Putamen (tissue), 1 donor: ENCODE data around the gene ABCA2.

Source experiments
- DNase-seq: peaks from one replicate; pipeline ENCODE4 v3.0.0-alpha.2; 2016; ENCODE audit warnings: low spot score

The ABCA2 gene, protein sequence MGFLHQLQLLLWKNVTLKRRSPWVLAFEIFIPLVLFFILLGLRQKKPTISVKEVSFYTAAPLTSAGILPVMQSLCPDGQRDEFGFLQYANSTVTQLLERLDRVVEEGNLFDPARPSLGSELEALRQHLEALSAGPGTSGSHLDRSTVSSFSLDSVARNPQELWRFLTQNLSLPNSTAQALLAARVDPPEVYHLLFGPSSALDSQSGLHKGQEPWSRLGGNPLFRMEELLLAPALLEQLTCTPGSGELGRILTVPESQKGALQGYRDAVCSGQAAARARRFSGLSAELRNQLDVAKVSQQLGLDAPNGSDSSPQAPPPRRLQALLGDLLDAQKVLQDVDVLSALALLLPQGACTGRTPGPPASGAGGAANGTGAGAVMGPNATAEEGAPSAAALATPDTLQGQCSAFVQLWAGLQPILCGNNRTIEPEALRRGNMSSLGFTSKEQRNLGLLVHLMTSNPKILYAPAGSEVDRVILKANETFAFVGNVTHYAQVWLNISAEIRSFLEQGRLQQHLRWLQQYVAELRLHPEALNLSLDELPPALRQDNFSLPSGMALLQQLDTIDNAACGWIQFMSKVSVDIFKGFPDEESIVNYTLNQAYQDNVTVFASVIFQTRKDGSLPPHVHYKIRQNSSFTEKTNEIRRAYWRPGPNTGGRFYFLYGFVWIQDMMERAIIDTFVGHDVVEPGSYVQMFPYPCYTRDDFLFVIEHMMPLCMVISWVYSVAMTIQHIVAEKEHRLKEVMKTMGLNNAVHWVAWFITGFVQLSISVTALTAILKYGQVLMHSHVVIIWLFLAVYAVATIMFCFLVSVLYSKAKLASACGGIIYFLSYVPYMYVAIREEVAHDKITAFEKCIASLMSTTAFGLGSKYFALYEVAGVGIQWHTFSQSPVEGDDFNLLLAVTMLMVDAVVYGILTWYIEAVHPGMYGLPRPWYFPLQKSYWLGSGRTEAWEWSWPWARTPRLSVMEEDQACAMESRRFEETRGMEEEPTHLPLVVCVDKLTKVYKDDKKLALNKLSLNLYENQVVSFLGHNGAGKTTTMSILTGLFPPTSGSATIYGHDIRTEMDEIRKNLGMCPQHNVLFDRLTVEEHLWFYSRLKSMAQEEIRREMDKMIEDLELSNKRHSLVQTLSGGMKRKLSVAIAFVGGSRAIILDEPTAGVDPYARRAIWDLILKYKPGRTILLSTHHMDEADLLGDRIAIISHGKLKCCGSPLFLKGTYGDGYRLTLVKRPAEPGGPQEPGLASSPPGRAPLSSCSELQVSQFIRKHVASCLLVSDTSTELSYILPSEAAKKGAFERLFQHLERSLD (N-terminal part only)

DNA sequence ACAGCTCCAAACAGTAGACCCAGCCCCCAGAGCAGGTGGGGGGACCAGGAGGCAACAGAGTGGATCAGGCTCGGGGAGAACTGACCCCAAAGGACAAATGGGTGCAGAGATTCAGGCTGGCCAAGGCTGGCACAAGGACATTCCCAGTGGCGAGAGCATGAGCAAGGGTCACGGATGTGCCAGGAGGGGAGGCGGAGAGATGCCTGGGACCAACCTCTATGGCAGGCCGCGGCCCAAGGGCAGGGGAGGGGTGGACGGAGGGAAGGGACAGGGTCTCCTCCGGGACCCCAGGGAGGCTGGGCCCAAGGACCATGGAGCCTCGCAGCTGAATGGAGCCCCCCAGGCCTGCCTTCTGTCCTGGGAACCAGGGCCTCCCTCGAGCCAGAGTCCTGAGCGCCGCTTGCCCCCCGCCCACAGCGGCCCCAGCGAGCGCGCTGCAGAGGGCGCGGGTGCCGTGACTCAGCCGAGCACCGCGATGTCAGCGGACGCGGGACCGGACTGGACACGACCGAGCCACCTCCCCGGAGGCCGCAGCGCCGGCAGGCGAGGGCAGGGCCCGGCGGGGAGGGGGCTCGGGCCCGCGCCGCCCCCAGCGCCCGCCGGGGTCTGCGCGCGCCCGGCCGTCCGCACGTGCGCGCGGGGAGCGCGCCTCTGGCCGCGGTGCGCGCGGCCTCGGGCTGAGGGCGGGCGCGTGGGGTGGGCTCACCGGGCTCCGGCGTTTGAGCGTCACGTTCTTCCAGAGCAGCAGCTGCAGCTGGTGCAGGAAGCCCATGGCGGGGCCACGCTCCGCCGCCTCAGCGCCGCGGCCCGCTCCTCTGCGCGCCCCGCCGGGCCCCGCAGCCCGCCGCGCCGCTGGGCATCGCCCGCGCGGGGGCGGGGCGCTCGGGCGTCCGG lies at the start of gene ABCA2:
TSS of gene ABCA2 (minus strand) at position 869 of the 894 bp plus-strand sequence. CDS start at position 772, 97 bp downstream.
- no peak for DNase-seq

DNA sequence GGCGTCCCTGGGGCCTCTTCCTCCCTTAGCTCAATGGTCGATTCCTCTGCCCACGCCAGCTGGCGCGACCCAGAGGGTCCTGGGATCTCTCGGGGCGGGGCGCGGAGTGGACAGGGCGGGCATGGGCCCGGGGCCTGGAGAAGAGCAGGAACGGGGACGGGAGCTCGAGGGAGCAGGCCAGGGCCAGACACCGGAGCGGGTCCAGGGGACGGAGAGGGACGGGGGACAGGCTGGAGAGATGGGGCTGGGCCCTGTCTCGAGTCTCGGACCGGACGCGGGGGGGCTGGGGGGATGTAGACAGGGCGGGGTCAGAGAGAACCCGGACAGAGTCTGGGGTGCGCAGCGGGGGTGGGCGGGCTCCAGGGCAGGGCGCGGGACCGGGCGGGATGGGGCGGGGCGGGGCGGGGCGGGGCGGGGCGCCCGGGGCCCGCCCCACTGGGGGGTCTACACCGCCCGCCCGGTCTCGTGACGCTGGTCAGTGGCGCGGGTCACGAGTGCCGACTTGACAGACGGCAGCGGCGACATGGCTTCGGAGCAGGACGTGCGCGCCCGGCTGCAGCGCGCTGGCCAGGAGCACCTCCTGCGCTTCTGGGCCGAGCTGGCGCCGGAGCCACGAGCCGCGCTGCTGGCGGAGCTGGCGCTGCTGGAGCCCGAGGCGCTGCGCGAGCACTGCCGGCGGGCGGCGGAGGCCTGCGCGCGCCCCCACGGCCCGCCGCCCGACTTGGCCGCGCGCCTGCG lies 49.1 kb upstream of the ABCA2 start, which contains the start of gene UAP1L1:
TSS of gene UAP1L1 (plus strand) at position 508 of the 738 bp plus-strand sequence. CDS start at position 524, 16 bp downstream.
- DNase-seq = peak; percentile 82

DNA sequence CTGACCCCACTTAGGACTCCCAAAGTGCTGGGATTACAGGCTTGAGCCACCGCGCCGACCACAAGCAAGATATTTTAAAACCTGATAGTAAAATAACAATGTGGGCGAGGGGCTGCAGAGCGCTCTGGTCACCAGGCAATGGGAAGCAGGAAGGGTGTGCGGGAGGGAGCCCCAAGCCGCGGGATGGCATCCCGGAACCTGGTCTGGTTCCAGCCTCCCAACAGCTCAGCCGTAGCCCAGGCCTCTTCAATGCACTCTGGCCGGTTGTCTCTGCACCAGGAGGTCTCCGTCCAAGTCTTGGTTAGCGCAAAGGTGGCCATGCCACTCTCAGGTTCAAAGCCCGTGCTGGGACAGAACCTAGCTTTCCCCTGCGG lies 48.6 kb upstream of the ABCA2 start:
- no peak for DNase-seq

DNA sequence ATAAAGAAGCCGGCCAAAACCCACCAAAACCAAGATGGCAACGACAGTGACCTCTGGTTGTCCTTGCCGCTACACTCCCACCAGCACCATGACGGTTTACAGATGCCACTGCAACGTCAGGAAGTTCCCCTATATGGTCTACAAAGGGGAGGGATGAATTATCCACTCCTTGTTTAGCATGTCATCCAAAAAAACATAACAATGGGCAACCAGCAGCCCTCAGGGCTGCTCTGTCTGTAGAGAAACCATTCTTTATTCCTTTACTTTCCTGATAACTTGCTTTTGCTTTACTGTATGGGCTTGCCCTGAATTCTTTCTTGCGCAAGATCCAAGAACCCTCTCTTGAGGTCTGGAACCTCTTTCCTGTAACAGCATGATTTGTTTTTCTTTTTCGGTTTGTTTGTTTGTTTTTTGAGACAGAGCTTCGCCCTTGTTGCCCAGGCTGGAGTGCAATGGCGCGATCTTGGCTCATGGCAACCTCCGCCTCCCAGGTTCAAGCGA lies 47.3 kb upstream of the ABCA2 start:
- no peak for DNase-seq

DNA sequence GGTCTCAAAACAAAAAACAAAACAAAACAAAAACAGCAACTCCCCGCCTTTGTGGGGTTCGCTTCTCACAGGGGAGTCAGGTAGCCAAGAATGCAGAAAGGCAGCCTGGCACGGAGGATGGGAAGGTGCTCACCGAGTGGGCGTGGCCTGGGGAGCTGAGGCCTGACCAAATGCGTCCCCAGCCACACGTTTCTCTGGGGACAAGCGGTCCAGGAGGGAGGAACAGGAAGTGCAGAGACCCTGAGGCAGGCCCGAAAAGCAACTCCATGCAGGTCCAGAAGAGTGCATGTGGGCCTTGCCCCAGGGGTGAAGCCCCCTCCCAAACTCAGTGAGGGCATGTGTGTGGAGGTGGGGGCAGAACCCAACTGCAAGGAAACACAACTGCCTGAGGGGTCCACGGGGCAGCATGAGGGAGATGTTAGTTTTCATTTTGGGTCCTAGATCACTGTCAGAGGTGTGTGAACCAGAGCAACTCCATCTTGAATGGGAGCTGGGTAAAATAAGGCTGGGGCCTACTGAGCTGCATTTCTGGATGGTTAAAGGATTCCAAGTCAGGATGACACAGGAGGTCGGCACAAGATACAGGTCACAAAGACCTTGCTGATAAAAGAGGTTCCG lies 46.7 kb upstream of the ABCA2 start:
- DNase-seq = no peak

DNA sequence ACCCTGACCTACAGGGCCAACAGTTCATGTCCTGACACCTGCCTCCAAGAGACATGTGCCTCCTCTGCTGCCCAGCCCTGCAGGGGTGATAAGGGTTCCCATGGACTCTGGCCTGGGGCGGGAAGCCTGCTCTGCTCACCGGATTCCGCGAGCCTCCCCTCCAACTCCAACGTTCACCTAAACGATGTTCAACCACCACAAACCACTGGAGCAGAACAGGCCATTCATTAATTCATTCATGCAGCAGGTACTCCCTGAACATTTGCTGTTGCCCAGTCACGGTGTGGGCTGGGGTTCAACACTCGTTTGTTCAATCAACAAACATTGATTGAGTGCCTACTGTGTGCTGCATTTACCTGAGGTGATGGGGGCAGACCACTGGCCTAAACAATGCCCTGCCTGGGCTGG lies 46.0 kb upstream of the ABCA2 start:
- DNase-seq = no peak

DNA sequence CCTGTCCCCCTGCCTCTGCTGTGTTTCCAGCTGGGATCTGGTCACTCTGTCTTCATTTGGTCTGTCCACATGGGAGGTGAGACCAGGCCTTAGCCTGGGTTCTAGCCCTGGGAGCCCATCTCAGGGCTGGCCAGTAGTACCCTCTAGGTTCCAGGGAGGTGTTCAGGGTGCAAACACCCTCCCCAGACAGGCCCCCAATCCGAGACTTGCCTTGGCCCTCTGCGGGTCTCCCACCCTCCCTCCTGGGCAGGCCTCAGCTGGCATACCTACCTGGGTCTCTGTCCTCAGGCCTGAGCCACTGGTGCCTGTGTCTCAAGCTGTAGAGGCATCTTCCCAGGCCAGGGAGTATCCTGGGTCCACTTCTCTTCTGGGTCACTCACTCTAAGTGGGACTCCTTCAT lies 43.2 kb upstream of the ABCA2 start:
- DNase-seq = no peak

DNA sequence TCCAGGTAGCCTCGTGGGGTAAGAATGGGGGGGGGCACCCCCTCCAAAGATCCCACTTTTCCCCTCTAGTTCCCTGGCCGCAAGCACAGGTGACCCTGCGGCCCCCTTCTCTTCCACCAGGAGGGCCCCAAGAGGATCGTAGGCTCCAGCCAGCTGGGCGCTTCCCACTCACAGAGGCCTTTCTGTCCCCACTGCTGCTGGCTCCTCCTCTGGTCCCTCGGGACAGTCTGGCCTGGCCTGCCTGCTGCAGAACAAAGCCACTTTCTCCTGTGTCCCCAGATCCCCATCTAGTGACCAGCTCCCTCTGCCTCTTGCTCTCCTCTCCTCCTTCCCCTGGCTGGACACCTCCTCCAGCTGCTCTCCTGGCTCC lies 42.9 kb upstream of the ABCA2 start:
- DNase-seq = peak; percentile 93

DNA sequence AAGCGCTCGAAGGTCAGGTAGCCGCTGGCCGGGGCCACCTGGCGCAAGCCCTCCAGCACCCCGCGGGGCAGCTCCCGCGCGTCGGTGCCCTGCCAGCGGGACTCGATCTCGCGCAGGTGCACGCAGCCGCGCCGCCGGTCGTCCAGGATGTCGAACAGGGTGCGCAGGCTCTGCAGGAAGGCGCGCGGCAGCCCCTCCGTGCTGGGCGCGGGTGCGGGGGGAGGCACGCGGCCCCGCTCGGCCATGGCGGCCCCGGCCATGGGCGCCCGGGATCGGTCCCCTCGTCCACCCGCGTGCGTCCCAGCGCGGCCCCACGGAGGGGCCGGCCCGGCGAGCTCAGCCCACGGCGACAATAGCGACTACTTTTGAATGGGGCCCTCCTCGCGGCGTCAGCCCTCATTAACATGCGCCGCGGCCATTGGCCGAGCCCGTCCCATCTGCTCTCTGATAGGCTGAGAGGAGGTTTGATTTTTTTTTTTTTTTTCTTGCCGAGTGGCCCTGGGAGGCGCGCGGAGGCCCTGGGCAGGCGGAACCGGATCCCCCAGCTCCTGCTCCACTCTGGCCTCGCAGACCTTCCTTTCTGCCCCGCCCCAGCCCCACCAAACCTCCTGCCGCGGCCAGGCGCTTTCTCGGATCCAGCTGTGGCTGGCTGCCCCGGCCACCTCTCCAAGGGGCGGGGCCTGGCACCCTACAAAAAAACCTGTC lies 42.3 kb upstream of the ABCA2 start, which contains the start of gene SAPCD2:
TSS of gene SAPCD2 (minus strand) at position 357 of the 705 bp plus-strand sequence. CDS start at position 260, 97 bp downstream.
- peak; percentile 87 for DNase-seq

DNA sequence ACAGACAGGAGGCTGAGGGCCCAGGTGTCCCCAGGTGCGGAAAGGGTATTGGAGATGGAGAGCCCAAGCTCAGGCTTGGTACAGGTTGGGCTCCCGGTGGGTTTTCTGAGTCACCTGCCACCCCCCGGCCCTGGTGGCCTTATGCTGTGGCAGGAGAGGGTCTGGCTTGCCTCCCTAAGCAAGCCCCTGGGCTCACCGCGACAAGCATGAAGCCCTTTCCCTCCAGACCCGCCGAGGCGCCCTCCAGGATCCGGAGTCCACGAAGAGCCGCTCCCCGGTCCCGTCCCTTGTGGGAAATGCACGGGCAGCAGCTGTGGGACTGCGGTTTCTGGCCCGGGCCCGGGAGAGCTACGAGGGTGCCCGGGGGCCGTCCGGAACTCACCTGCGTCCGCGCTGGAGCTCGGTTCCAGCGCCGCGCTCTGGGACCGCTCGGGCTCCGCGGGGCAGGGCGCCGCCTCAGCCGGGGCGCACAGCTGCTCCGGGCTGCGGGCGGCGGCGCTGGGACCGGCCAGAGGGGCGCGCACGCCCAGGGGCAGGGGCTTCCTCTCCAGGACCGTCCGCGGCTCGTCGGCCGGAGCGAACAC lies 41.6 kb upstream of the ABCA2 start:
- no peak for DNase-seq

DNA sequence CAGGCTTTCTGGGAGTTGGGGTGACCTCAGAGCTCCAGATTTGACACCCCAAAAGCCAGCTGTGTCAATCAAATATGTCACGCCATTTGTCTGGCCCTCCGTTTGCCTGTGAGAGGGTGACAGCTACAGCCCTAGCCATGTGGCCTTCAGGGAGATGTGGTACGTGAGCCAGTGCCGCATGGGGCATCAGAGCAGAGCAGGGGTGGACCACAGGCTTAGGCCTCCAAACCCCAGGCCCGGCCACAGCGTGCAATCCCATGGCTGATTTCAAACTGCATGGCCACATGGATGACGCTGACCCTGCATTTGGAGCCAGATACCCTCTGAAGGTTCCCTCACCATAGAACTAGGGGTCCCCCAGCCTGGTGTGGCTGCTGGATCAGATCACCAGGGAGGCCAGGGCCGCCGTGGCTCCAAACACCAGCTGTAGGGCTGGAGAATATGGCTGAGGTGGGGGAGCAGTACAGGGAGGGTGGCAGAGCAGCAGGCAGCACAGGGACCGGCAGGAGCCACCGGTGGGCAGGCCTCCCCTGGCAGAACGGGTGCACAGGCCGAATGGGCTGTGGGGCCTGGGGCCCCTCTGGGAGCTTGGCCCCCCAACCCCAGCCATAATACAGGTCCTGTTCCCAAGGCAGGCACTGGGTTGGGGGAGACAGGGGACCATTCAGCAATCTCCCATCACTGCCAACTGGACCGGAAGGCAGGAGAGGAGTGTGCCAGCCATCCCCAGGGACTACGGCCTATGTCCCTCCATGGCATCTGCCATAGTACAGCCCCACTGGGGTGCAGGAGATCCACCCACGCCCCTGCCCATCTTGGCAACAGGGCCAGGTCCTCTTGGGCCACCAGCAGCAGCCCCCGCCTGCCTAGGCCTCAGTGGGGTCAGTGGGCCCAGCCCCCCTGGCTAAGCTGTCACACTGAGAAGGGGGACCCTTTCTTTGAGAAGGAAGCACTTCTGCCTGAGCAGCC lies 40.8 kb upstream of the ABCA2 start:
- DNase-seq = no peak

DNA sequence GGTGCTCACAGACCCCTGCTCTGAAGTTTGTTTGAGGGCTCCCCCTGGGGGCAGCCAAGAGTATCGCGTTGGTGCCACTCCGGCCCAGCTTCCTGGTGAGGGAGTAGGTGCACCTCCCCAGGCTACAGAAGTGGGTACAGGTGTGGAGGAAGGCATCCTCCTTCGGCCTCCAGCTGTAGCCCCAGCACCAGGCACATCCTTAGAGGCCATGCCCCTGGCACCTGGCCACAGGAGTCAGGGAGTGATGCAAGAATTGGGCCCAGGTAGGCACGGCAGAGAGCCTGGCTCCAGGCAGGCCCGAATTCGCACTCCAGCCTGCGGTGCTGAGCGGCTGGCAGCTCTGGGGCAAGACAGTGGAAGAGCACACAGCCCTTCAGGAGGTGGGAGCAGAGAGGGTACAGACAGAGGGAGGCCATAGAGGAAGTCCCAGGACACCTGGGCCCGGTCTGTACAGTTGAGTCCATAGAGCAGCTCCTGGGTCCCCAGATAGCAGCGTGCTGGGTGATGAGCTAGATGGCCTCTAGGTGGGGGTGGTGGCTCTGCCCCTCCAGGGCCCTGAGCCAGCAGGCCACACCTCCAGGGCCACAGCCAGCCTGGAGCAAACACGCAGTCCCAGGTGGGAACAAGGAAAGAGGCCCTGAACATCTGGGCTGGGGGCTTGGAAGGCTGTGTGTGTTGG lies 40.0 kb upstream of the ABCA2 start:
- peak; percentile 77 for DNase-seq

DNA sequence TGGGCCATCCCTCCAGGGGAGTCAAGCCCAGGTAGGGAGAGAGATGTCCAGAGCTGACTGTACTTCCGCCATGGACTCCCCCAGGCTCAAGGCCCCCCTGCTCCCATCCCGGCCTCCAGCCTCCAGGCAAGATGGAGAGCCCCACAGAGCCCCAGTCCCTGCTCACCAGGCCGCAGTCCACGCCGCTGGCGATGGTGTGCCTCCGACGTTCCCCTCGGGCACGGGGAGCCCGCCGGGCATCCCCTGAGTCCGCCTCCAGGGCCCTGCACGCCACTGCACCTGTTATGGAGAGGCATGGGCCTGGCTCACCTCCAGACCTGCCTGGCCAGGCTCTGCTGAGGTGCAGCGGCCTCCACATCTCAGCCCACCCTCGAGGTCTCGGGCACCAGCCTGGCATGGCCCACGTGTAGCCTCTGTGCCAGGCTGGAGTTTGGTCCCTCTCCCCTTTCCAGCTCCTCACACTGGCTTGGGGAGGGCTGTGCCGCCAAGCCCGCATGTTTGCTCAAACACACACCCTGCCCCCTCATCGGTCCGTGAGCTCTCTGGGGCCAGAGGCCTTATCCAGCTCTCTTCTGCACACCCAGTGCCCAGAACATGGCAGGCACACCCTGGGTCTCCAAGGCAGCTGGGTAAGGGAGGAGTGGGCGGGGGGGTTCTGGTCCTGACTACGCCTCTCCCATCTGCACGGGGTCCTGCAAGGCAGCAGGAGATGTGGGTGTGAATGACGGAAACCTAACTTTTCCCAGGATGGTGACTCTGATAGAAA lies 38.2 kb upstream of the ABCA2 start:
- no peak for DNase-seq

DNA sequence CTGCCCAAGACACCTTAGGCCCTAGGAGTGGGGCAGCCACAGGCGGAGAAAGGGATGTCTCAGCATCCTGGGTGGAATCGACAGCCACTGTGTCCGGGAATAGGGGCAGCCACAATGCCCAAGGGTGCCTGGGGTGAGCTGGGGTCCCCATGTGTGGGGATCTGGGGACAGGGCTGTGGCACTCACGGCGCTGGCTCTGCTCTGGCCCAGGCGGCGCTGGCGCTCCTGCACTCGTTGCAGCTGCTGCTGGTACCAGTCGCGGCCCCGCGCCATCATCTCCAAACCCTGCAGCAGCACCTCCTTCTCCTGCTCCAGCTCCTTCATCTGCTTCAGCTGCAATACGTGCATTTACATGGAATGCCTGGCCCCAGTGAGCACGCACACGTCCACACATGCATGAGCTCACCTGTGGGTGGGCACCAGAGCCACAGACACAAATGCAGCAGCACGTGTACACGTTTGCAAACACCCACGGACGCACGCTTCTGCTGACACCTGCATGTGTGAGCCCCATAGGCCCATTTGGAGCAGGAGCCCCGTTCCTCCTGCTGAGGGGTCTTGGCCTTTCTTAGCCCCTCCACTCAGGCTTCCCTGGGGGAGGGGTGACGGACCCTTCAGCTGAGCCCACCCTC lies 37.4 kb upstream of the ABCA2 start:
- no peak for DNase-seq

DNA sequence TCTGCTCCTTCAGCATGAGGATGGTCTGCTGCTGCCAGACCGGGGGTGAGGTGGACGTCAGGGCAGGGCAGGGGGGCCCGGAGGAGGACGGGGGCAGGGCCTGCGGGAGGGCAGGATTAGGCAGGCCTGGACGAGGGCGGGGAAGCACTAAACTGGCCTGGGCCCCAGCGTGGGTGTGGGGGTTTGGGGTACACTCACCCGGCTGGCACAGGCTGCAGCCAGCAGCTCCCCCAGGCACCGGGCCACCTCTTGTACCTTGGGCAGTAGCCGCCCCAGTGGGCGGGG lies 36.8 kb upstream of the ABCA2 start:
- DNase-seq = no peak
